Gastrocnemius medialis (tissue), 4 donors: ENCODE data around the gene AGAP1. TPM values are rescaled to one million over a fixed set of nuclear protein-coding genes. Genes with fewer than 3 reads are reported as not detected.

ENCODE experiments used
- ATAC-seq, 2 donors: fragments of 150-250 bp; one replicate each; pipeline ENCODE4 v1.9.1; 2016
- DNase-seq, 2 donors: peaks; one replicate each; pipeline ENCODE4 v3.0.0-alpha.2; 2019
- H3K27ac ChIP-seq, 4 donors: fragments of 200-600 bp; sonication (generic); 1 replicate in 1 of 4; 2 replicates in 3 of 4; pipeline ENCODE4 v1.5.1; 2016 to 2018; ENCODE audit warnings: mild to moderate bottlenecking in 2 of 4, moderate library complexity in 1 of 4
- H3K27me3 ChIP-seq, 3 donors: fragments of 200-600 bp; sonication (generic) in 2 of 3; 1 replicate in 1 of 3; 2 replicates in 2 of 3; pipeline versions ENCODE4 v1.5.1 to v1.6.0; 2016 to 2019; ENCODE audit warnings: mild to moderate bottlenecking in 1 of 3, moderate library complexity in 1 of 3
- H3K36me3 ChIP-seq, 2 donors: fragments of 200-600 bp; sonication (generic) in 1 of 2; one replicate each; pipeline ENCODE4 v1.5.1; 2017 to 2018
- H3K4me1 ChIP-seq, 2 donors: fragments of 200-600 bp; sonication (generic) in 1 of 2; one replicate each; pipeline ENCODE4 v1.5.1; 2016 to 2017; ENCODE audit warnings: mild to moderate bottlenecking in 2 of 2
- H3K4me3 ChIP-seq, 4 donors: fragments of 200-600 bp; sonication (generic) in 3 of 4; 1 replicate in 1 of 4; 2 replicates in 3 of 4; pipeline ENCODE4 v1.5.1; 2016 to 2019; ENCODE audit warnings: mild to moderate bottlenecking in 2 of 4
- H3K9me3 ChIP-seq, 3 donors: fragments of 200-600 bp; sonication (generic) in 2 of 3; 1 replicate in 1 of 3; 2 replicates in 2 of 3; pipeline ENCODE4 v1.5.1; 2016 to 2019
- CTCF ChIP-seq, 5 experiments: fragments of 450-650 bp in 3 of 5; fragments of 200-600 bp in 2 of 5; sonication (generic) in 2 of 5; IDR thresholded peaks in 4 of 5; conservative IDR thresholded peaks in 1 of 5; 1 replicate in 4 of 5; 2 replicates in 1 of 5; pipeline ENCODE4 v1.5.1; 2016 to 2019; ENCODE audit warnings: antibody characterized with exemption in 5 of 5, mild to moderate bottlenecking in 3 of 5, moderate library complexity in 3 of 5
- POLR2A ChIP-seq, 2 donors: fragments of 450-650 bp; IDR thresholded peaks; one replicate each; pipeline ENCODE4 v1.6.1; 2017; ENCODE audit warnings: antibody characterized with exemption in 2 of 2, mild to moderate bottlenecking in 2 of 2, moderate library complexity in 2 of 2
- in situ Hi-C, 4 donors: fragments of 200-750 bp; cut with MboI; loops; one replicate each; pipeline versions ENCODE4 v1.15.0 to v1.8.0; 2017; ENCODE audit warnings: low sequenced_read_pairs in 4 of 4
- intact Hi-C: fragments of 100-400 bp; cut with DNase I; formaldehyde crosslinking; loops from one replicate; pipeline ENCODE4 v1.15.1; 2023; ENCODE audit warnings: low total_unique reads
- total RNA-seq, 4 donors: library from RNA; depleted of rRNA; stranded (reverse); fragments of >200 nt; gene quantifications; one replicate each; pipeline versions ENCODE4 v1.1.0 to v1.2.3, GENCODE V29; 2016

AGAP1 gene
- total RNA-seq, 4 donors from 2014 or later, result 8.5 to 26.8 (median 14.4) TPM

GRCh38 chr2:235637896-235638295 lies 144.1 kb downstream of the AGAP1 start:
- TF ChIP-seq POLR2A (IDR thresholded peaks at IDR 0.05) (no peak), CTCF (IDR thresholded peaks at IDR 0.05 in 4 of 5, conservative IDR thresholded peaks at IDR 0.05 in 1 of 5) (no peak)
- no peaks in the 10 kb centered on the region for H3K36me3 ChIP-seq
- H3K4me3 ChIP-seq, result no peak overlapping the region
- H3K27me3 ChIP-seq, result no peaks in the 10 kb centered on the region
- no peaks in the 10 kb centered on the region for H3K9me3 ChIP-seq
- intact Hi-C loops (no loop called here), in situ Hi-C loops (no loop called here)
- peaks cover 32 to 35% of the 10 kb centered on the region in 2 donors for H3K4me1 ChIP-seq
- ATAC-seq (no peak), DNase-seq (no peak)
- H3K27ac ChIP-seq, result no peak overlapping the region

- DNase-seq, result no peak
- intact Hi-C loops, result no loop called here
- ATAC-seq, result peak; percentile 5 to 7
- H3K27me3 ChIP-seq, result no peaks in the 10 kb centered on the region
- no peak for TF ChIP-seq CTCF (IDR thresholded peaks at IDR 0.05 in 4 of 5, conservative IDR thresholded peaks at IDR 0.05 in 1 of 5)
- TF ChIP-seq POLR2A (IDR thresholded peaks at IDR 0.05), result no peak
- no peaks in the 10 kb centered on the region for H3K9me3 ChIP-seq
- peak overlapping the region; percentile 52 to 70 (median 68) for H3K27ac ChIP-seq
- in situ Hi-C loops, result no loop called here
- H3K4me3 ChIP-seq, result no peak overlapping the region
- H3K4me1 ChIP-seq, result peaks cover 32 to 35% of the 10 kb centered on the region in 2 donors
- no peaks in the 10 kb centered on the region for H3K36me3 ChIP-seq
These were observed 144.9 kb downstream of the AGAP1 start for GRCh38 chr2:235638541-235639427.

GRCh38 chr2:235639428-235639773 lies 145.6 kb downstream of the AGAP1 start:
- TF ChIP-seq CTCF (IDR thresholded peaks at IDR 0.05 in 4 of 5, conservative IDR thresholded peaks at IDR 0.05 in 1 of 5) (no peak), POLR2A (IDR thresholded peaks at IDR 0.05) (peak; percentile 12 to 51)
- H3K4me1 ChIP-seq, result peaks cover 32 to 35% of the 10 kb centered on the region in 2 donors
- DNase-seq (peak; percentile 59 to 79), ATAC-seq (peak; percentile 91 to 92)
- no peaks in the 10 kb centered on the region for H3K36me3 ChIP-seq
- in situ Hi-C loops, result no loop called here
- no peaks in the 10 kb centered on the region for H3K27me3 ChIP-seq
- no peak overlapping the region for H3K4me3 ChIP-seq
- no peaks in the 10 kb centered on the region for H3K9me3 ChIP-seq
- intact Hi-C loops, result no loop called here
- H3K27ac ChIP-seq, result peak overlapping the region; percentile 52 to 70 (median 68)

GRCh38 chr2:235639885-235640284 lies 146.0 kb downstream of the AGAP1 start:
- in situ Hi-C loops, result no loop called here
- DNase-seq (no peak), ATAC-seq (no peak)
- no peaks in the 10 kb centered on the region for H3K9me3 ChIP-seq
- H3K36me3 ChIP-seq, result no peaks in the 10 kb centered on the region
- intact Hi-C loops, result no loop called here
- no peaks in the 10 kb centered on the region for H3K27me3 ChIP-seq
- no peak for TF ChIP-seq CTCF (IDR thresholded peaks at IDR 0.05 in 4 of 5, conservative IDR thresholded peaks at IDR 0.05 in 1 of 5)
- TF ChIP-seq POLR2A (IDR thresholded peaks at IDR 0.05), result no peak
- H3K4me3 ChIP-seq, result no peak overlapping the region
- peak overlapping the region; percentile 52 to 70 (median 68) for H3K27ac ChIP-seq
- peaks cover 32 to 35% of the 10 kb centered on the region in 2 donors for H3K4me1 ChIP-seq
